RWPE2 (cell line): ENCODE data around the gene MGRN1.

Source experiments
- ATAC-seq: fragments of 200-7000 bp; cut with Tn5 transposase; 3 replicates; pipeline ENCODE4 v1.9.1; 2021; ENCODE audit warnings: low read depth
- DNase-seq: peaks from one replicate; pipeline ENCODE4 v3.0.0-alpha.2; 2020; ENCODE audit warnings: low spot score
- H3K27ac ChIP-seq: fragments of 450-650 bp; 2 replicates; pipeline ENCODE4 v1.5.1; 2017; ENCODE audit warnings: mild to moderate bottlenecking; ENCODE audit not compliant: poor library complexity, severe bottlenecking
- H3K27me3 ChIP-seq: fragments of 250-450 bp; sonication (Bioruptor Pico); 2 replicates; pipeline ENCODE4 v1.5.1; 2021; ENCODE audit warnings: mild to moderate bottlenecking, moderate library complexity; ENCODE audit not compliant: insufficient read depth, poor library complexity, severe bottlenecking
- H3K36me3 ChIP-seq: fragments of 250-450 bp; sonication (Bioruptor Pico); 2 replicates; pipeline ENCODE4 v1.5.1; 2020; ENCODE audit warnings: low read depth, mild to moderate bottlenecking, moderate library complexity
- H3K4me1 ChIP-seq: fragments of 250-450 bp; sonication (Bioruptor Pico); 2 replicates; pipeline ENCODE4 v1.5.1; 2021; ENCODE audit warnings: mild to moderate bottlenecking, moderate library complexity; ENCODE audit not compliant: insufficient read depth, poor library complexity, severe bottlenecking
- H3K4me3 ChIP-seq: fragments of 250-450 bp; sonication (Bioruptor Pico); 2 replicates; pipeline ENCODE4 v1.5.1; 2021; ENCODE audit warnings: mild to moderate bottlenecking, moderate library complexity; ENCODE audit not compliant: severe bottlenecking
- H3K9me3 ChIP-seq: fragments of 250-450 bp; sonication (Bioruptor Pico); 2 replicates; pipeline ENCODE4 v1.5.1; 2021; ENCODE audit warnings: mild to moderate bottlenecking, moderate library complexity; ENCODE audit not compliant: severe bottlenecking
- CTCF ChIP-seq: fragments of 450-650 bp; IDR thresholded peaks from one replicate; pipeline ENCODE4 v1.5.1; 2017; ENCODE audit warnings: mild to moderate bottlenecking, moderate library complexity; ENCODE audit not compliant: poor library complexity, severe bottlenecking

Gene MGRN1

GRCh38 chr16:4690946-4691665 is 66.5 kb downstream of the MGRN1 start:
- peak; percentile 47 for DNase-seq
- H3K9me3 ChIP-seq = no peaks in the 10 kb centered on the region
- H3K27ac ChIP-seq = no peak overlapping the region
- no peak for ATAC-seq
- no peaks in the 10 kb centered on the region for H3K27me3 ChIP-seq
- no peaks in the 10 kb centered on the region for H3K4me1 ChIP-seq
- no peak for TF ChIP-seq CTCF
- no peak overlapping the region for H3K4me3 ChIP-seq
- peaks cover 16% of the 10 kb centered on the region for H3K36me3 ChIP-seq

GRCh38 chr16:4691666-4692412 is 67.2 kb downstream of the MGRN1 start:
- TF ChIP-seq CTCF = no peak
- H3K36me3 ChIP-seq = peaks cover 9% of the 10 kb centered on the region
- no peak overlapping the region for H3K4me3 ChIP-seq
- ATAC-seq (no peak), DNase-seq (peak; percentile 62)
- no peaks in the 10 kb centered on the region for H3K4me1 ChIP-seq
- H3K27ac ChIP-seq = no peak overlapping the region
- H3K9me3 ChIP-seq = no peaks in the 10 kb centered on the region
- no peaks in the 10 kb centered on the region for H3K27me3 ChIP-seq

- no peak overlapping the region for H3K27ac ChIP-seq
- TF ChIP-seq CTCF = no peak
- peaks cover 9% of the 10 kb centered on the region; the same call in 1 of the 2 replicates for H3K36me3 ChIP-seq
- H3K27me3 ChIP-seq = no peaks in the 10 kb centered on the region
- no peaks in the 10 kb centered on the region for H3K4me1 ChIP-seq
- DNase-seq = peak; percentile 56
- peak; percentile 15 for ATAC-seq
- no peaks in the 10 kb centered on the region for H3K9me3 ChIP-seq
- H3K4me3 ChIP-seq = peak overlapping the region; percentile 68
These were observed 68.1 kb downstream of the MGRN1 start for GRCh38 chr16:4692460-4693295.

- H3K27ac ChIP-seq = peak within 1 kb of the TSS; percentile 40
These were observed 68.8 kb downstream of the MGRN1 start, which contains the start of gene NUDT16L1 for GRCh38 chr16:4693296-4693955. Gene NUDT16L1, plus strand, starts transcription at chr16:4693562. Its CDS starts 165 bp downstream, at chr16:4693727.

More at GRCh38 chr16:4693296-4693955, 68.8 kb downstream of the MGRN1 start, which contains the start of gene NUDT16L1:
- H3K4me1 ChIP-seq = no peaks in the 10 kb centered on the region
- H3K9me3 ChIP-seq = no peaks in the 10 kb centered on the region
- H3K27me3 ChIP-seq = no peaks in the 10 kb centered on the region
- no peak for TF ChIP-seq CTCF
- peak within 1 kb of the TSS; percentile 68 for H3K4me3 ChIP-seq
- ATAC-seq (peak; percentile 91), DNase-seq (peak; percentile 95)
- H3K36me3 ChIP-seq = peaks cover 10% of the 10 kb centered on the region; the same call in 1 of the 2 replicates
